Ureter (tissue), 1 donor: Measurements from ENCODE around the gene NR2F1-AS1. TPM values are rescaled to one million over a fixed set of nuclear protein-coding genes. Genes with fewer than 3 reads are reported as not detected.
"Not testable (repeated sequence)": the region's sequence is repeated elsewhere in the genome, so short reads cannot be mapped to it uniquely, and the experiment has no call there.

Experiments
- DNase-seq: peaks from one replicate; pipeline ENCODE4 v3.0.0-alpha.2; 2020; ENCODE audit warnings: low spot score
- total RNA-seq: library from RNA; stranded (reverse); gene quantifications from one replicate; pipeline ENCODE4 v1.2.4, GENCODE V29; 2023
- donor health status: DM: yes; HTN: yes; CAD: no.

NR2F1-AS1 gene
- total RNA-seq, 1 donor from 2014 or later, result 18.8 TPM

DNA sequence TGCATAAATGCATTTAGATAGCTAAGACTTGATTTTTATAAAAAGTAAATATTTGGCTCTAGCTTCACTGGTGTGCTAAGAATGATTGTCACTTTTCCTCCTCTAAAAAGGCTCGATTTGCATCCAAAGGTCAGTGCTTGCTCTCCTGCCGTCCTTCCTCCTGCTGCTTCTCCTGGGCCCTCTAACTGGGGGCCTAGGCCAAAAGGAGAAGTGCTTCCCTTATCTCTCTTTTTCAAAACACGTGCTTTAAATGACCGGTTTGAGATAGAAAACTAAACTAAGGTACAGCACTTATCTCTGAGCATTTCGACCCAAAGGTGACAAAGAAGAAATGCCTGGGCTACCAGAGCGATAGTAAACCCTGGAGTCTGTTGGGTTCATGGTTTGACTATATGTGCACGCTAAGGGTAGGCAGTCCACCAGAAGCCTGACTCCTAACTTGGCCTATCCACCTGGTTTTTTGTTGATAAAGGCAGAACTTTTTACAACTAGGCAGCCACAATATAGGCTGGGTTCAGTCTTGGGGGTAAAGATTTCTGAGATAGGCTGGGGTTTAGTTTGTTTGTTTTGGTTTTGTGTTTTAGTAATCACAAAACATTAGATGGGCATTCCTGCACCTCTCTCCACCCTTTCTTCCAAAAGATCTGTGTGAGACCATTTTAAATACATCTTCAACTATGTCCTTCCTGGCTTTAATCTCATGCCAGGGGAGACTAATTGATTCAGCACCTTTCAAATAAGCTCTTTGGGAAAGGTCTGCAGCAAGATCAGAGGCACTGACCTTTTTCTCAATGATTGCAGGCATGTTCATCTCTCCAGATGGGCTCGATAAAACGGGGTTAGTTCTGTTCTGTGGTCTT, 3.8 kb downstream of the NR2F1-AS1 start:
- DNase-seq, result no peak

DNA sequence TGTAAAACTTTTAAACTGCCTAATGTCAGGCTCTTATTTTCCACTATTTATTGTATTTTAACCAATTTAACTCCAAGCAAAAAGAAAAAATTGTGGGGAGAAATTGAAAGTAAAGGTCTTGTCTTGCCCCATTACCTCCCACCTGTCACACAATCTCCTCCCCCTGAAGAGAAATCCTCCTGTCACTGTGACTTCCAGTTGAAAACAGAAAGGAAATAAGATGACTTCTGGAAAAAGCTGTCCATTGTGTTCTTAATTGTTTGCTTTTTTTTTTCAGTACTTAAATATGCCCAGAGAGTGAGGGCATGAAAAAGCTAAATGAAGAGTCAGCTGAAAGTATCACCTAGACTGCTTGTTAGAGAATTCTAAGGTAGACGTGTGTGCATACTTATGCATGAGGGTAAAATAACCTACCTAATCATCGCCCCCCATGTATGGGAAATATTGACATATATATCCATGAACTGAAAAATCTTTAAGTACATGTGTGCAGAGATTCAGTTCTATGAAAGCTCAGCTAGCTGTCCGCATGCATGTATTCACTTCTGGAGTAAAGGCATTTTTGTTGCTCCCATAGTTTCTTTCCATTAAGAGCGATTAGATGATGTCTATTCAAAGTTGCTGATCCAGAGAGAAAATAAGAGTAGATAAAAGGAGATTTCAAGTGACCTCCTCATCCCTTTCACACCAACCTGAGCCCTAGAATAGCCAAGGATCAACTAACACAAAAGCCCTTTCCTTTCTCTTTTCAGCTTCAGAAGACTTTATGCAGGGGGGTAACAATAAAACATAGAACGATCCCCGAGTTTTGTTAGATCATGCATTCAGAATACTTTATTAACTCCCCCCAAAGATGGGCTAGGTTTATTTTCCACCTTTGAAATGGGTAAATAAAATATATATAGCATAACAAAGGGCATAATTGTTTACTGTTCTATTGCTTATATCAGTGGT, 5.3 kb downstream of the NR2F1-AS1 start:
- DNase-seq, result no peak

DNA sequence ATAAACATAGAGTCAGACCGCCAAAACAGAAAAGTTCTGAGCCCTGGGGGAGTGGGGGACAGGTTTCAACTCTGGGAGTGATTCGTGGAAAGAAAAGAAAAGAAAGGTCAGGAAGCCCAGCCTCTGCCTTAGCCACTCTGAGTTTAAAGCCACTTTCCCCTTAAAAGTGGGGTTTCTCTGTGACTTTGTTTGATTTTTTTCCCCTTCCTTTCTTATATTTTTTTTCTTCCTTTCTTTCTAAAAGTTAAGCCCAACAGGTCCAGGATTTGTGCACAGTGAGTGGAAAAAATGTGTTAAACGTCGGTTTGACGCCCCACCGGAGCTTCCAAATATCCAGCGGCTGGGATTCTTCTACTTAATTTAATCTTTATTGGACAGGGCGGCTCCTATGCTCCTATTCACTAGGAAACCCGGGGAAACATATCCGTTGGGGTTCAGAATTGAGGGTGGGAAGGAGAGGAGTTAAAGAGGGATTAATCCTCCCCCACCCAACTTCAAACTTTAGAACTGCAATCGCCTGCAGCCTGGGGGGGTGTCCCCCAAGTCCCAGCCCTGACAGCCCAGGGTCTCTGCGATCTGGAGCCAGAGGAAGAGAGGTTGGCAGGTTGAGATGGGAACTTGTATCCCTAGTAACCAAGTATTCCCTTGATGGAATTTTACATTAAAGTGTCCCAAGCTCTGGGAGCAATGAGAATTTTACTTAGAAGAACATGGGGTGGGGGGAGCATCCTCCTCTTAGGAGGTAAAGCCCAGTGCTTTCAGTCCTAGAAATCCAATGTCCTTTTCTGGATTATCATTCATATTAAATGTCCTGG, 6.3 kb downstream of the NR2F1-AS1 start:
- DNase-seq, result no peak

GRCh38 chr5:93573354-93574351, 7.4 kb downstream of the NR2F1-AS1 start:
- no peak for DNase-seq

DNA sequence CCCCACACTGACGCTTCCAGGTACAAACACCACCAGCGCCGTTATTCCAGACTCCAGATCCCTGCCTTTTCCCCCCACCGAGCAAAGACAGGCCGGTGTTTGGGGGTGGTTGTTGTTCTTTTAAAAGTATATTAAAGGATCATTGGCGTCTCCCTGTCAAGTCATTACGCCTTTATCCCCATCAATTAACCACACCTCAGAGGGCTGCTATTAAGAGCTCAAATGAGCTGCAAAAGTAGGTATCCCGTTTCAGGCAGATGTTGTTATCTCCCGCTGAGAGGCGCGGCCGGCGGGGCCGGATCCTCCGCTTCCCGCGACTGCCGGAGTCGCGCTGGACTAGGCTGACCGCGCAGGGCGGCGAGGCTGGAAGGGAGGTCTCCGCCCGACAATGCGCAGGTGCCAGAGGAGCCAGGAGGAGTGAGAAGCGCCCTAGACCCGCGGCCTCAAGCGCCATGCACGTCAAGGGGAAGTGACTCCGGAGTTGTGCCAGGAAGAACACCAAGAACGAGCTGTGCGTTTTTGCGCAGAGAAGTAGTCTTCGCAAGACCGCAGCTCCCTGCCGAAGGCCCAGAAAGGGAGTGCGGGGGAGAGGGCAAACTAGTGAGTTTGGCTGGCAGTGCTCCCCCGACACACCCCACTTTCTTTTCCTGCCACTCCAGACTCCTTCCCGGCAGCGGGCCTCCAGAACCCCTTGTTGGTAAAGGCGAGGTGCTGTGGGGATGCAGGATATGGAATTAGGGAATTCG, 8.2 kb downstream of the NR2F1-AS1 start:
- DNase-seq, result no peak

GRCh38 chr5:93572101-93572607, 8.9 kb downstream of the NR2F1-AS1 start:
- DNase-seq, result no peak

DNA sequence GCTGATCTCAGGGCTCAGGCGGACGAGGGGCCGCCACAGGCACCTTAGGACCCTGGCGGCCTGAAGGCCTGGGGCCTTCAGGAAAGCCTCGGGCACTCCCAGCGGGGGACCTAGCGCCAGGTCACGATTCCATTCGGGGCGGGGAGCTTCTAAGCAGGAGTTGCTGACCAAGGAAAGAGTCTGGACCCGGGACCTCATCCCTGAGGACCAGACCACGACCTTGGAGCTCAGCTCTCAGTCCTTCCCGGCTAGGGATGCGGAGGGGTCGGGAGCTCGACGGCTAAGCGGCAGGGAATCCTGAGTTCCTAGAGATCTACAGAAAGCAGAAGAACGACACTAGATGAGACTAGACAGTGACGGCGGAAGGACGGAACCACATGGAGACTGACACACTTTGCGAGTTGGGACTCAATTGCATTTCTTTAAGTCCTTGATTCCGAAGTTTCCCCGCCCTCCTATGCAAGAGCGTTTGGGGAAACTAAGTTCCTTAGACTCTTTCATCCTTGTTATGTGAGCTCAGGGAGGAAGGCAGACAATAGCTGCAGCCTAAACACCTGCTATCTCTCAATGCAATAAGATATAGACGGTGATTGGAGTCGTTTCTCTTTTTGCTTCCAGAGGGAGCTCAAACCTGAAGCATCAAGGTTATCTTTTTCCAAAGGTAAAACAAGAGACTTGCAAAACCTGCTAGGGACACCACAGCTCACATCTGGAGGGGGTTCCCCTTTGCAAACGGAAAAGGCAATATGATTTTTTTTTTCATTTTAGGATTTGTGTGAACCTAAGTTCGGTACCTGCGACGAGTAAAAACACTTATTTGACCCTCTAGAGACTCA, 9.7 kb downstream of the NR2F1-AS1 start:
- DNase-seq, result no peak

- no peak for DNase-seq
Measured at GRCh38 chr5:93570294-93571113, 10.5 kb downstream of the NR2F1-AS1 start.

DNA sequence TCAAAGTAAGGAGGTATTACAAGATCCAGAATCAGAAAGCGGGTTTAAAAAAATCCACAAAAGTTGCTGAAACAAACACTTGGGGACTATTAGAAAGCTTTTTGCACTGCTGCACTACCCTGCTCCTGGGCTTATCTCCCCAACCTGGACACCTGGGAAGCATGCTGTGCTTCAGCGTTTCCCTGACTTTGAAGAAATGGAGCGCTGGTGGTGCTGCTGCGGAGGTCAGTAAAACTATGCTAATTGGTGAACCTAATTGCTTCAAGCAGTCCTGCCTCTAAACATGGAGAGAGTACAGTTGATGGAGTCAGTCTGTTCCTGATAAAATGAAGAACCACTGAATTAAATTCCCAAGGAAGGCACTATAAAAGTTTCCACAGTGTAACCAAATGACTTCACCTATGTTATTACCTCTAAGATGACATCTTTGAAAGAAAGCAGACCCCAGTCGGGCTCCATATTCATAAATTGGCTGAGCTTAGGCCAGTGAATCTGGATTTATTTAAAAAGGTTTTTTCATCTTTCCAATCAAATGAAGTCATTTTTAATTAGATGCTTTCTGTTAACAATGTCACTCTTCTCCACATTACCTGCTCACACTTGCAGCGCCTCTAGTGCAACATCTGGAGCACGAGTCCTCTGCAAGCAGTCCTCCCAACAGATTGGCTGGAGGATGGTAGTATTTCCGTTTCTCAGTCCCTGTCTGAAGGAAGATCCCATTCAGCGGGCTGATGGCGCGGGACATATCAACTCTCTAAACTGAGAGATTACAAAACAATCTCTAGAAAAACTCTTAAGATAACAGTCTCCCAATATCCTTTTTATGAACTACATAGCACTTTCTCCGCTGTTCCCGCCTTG, 11.5 kb downstream of the NR2F1-AS1 start:
- no peak for DNase-seq

DNA sequence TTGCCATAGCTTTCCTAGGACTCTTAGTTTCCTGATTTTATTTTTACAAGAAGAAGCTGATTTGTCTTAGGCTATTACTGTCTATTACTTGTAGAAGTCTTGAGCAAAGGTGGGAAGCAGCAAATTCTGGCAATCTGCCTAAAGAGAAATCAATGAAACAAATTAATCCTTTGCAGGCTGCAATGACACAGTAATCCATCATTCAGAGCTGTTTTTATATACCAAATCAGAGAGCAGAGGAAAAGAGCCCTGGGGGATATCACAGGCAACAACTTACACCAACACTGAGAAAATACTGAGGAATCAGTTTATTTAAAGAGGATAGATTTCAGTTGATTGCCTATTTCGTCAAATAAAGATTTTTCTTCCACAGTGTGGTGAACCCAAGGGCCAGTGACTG, 13.6 kb downstream of the NR2F1-AS1 start:
- no peak for DNase-seq

DNA sequence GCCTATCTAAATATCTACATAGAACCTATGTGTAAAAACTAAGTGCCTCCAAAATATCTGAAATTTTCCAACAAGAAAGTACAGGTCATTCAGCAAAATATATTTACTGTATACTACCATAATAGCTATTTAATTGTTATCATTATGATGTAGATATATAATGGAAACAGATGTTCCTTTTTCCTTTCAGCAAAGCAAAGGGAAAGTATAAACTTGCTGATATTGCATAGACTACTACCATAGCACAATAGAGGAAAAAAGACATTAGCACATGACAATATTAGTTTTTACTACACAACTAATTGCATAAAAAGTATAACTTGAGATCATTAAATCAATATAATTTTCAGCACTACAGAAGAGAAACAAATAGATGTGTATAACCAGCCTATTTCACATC, 14.9 kb downstream of the NR2F1-AS1 start:
- no peak for DNase-seq

DNA sequence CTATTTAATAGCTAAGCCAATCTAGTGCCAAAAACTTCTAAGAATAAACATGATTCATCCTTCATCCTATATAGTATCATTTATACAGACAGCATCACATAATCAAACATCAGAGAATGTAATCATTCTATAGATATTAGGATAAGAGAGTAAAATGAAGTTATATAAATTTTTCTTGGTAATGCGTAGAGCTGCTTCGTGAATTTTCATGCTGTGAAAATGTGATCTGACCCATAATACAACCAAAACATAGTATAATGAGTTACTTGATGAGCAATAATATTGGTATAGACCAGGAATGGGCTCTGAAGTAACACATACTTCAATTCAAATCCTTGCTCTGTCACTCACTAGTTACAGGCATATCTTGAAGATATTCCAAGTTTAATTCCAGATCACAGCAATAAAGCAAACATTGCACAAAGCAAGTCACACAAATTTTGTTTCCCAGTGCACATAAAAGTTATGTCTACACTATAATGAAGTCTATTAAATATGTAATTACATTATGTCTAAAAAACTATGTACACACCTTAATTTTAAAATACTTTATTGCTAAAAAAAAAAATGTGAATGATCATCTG, 23.9 kb downstream of the NR2F1-AS1 start:
- no peak for DNase-seq

- DNase-seq, result not testable (repeated sequence)
Measured at GRCh38 chr5:93549594-93549993, 31.4 kb downstream of the NR2F1-AS1 start.

DNA sequence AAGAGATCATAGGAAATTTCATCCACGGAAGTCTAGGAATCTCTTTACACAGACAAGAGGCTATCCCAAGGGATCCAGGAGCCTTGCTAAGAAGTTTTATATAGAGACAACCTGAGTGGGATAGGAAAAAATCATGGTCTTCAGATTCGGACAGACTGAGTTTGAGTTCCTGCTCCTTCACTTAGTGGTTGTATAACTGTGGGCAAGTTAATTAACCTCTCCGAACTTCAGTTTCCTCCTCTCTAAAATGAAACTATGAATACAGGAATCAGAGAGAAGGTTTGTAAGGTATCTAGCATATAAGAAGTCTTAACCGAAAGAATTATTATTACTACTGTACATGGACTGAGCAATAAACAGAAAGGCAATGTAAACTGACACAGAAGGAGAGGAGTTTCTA, 35.1 kb downstream of the NR2F1-AS1 start:
- no peak for DNase-seq

GRCh38 chr5:93532370-93532769, 48.6 kb downstream of the NR2F1-AS1 start:
- peak; percentile 84 for DNase-seq

- DNase-seq, result not testable (repeated sequence)
Measured at GRCh38 chr5:93521815-93522214, 59.2 kb downstream of the NR2F1-AS1 start.
